HG03095 (cell line): Measurements from ENCODE around the gene TMEM212.

Source experiments
- ATAC-seq: cut with Tn5 transposase; IDR thresholded peaks from one replicate; pipeline ENCODE4 v1.9.1; 2021; ENCODE audit warnings: moderate library complexity; ENCODE audit not compliant: unreplicated experiment

Gene TMEM212

GRCh38 chr3:171842864-171843518 is at the start of gene TMEM212:
Gene TMEM212, plus strand, starts transcription at chr3:171843349. Its CDS starts 35 bp downstream, at chr3:171843384.
- no peak for ATAC-seq

GRCh38 chr3:171796625-171797264 is 46.4 kb upstream of the TMEM212 start:
- no peak for ATAC-seq

- ATAC-seq = peak; percentile 69
These were observed 45.9 kb upstream of the TMEM212 start for GRCh38 chr3:171797265-171797679.

DNA sequence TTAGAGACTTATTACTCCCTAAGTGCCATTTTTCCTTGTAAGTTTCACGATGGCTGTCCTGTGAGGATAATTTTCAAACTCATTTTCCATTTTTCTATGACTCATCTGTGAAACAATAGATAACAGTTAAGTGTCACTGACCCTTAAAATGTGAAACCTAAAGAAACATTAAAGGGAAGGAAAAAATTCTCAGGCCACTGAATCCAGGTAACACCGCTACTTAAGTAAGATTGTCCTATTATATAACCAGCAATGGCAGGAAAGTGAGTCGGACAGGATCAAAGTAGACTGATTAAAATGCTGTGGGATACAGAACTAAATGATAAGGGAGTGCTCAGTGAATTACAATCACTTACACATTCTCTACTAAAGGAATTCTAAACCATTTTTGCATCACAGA is 45.3 kb upstream of the TMEM212 start:
- no peak for ATAC-seq

- ATAC-seq = no peak
These were observed 43.6 kb upstream of the TMEM212 start for GRCh38 chr3:171799501-171799900.

DNA sequence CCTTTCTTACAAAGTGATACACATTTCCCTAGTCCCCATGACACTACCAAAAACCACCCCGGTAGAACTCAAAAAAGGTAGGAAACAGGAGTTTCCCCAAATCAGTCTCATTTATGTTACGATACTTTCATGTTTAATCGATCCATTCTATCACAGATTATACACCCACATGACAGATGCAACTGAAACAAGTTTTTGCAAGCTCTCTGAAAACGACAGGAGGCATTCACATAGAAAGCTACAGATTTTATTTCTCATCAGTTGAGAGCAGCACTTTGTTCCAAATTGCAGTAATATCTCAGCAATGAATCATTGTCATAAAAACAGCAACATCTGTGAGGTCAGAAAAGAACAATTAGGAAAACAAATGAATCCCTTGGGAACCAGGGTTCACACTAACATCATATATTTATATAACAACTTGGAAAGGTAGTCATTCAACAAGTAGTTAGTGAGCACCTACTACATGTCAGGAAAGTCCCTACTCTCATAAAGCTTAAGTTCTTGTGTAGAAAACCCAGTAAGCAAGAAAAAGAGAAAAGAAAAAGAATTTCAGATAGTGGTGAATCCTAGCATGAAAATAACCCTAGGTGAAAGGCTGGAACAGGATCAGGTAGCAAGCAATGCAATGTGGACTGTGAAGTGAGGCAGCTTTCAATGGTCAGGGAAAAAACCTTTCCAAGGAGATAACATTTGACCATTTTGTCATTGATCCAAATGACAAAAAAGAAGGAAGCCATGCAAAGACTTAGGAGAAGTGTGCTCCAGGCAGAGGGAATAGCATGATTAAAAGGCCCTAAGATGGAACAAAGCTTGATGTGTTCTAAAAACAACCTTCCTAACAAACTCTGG is 41.2 kb upstream of the TMEM212 start:
- no peak for ATAC-seq

DNA sequence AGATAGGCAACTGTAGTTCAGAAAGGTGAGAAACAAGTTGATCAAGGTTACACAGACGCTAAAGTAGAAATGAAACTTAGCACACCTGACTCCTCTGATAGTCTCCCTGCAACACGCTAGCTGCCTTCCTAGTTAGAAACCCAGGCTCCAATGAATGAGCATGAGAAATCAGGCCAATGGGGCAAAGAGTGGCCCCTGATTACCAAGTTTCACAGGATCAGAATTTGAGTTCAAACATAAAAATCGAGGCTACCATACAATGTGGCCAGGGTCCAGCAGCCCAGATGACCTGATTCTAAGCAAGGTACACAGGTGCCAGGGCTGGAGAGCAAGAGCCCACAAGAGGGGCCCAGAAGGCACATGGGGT is 40.6 kb upstream of the TMEM212 start:
- no peak for ATAC-seq

DNA sequence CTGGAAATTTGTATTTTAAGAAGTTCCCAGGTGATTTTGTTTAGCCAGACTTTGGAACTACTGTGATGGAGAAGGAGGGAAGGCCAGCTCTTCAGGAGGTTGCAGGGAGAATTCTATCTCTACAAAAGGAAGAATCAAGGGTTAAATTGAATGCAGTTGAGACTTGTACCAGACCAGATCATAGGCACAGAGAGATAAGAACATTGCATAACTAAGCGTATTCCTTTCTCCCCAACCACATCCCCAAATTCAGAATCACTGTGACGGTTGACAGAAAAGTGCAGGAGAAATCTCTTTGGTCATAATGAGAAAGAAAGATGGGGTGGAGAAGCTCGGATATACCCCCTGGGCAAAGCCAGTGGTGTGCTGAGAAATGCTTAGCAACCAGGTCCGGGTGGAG is 40.1 kb upstream of the TMEM212 start:
- ATAC-seq = no peak

- no peak for ATAC-seq
These were observed 38.3 kb upstream of the TMEM212 start for GRCh38 chr3:171804618-171805389.

GRCh38 chr3:171805687-171806086 is 37.5 kb upstream of the TMEM212 start:
- ATAC-seq = no peak

- no peak for ATAC-seq
These were observed 36.7 kb upstream of the TMEM212 start for GRCh38 chr3:171806200-171807128.

DNA sequence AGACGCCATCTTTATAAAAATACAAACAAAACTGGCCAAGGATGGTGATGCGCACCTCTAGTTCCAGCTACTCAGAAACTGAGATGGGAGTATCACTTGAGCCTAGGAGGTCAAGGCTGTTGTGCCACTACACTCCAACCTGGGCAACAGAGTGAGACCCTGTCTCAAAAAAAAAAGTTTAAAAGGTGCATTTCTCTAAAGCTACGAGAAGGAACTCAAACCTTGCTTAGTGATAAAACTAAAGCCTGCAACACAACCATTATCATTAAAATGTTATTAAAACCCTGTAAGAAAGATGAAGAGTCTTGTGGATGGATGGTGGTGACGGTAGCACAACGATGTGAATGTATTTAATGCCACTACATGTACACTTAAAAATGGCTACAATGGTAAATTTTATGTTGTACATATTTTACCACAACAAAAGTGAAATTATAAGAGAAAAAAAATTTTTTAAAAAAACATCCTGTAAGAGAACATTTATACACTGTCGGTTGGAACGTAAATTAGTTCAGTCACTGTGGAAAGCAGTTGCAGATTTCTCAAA is 35.9 kb upstream of the TMEM212 start:
- ATAC-seq = no peak

DNA sequence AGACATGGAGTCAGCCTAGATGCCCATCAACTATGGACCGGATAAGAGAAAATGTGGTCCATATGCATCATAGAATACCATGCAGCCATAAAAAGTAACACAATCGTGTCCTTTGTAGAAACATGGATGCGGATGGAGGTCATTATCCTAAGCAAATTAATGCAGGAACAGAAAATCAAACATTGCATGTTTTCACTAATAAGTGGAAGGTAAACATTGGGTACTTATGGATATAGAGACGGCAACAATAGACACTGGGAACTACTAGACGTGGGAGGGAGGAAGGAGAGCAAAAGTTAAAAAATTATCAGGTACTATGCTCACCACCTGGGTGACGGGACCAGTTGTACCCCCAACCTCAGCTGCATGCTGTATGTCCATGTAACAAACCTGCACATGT is 35.3 kb upstream of the TMEM212 start:
- no peak for ATAC-seq

DNA sequence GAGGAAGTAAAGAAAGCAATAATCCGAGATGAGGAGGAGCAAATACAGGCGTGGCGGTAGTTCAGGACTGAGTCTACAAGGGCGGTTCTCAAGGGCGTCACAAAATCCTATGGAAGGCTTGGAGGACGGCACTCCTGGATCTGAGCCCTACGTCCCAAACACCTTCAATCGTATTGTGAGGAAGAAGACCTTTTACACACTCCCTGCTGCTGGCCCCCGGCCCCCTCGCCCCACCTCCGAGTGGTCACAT is 33.6 kb upstream of the TMEM212 start:
- ATAC-seq = peak; percentile 31

DNA sequence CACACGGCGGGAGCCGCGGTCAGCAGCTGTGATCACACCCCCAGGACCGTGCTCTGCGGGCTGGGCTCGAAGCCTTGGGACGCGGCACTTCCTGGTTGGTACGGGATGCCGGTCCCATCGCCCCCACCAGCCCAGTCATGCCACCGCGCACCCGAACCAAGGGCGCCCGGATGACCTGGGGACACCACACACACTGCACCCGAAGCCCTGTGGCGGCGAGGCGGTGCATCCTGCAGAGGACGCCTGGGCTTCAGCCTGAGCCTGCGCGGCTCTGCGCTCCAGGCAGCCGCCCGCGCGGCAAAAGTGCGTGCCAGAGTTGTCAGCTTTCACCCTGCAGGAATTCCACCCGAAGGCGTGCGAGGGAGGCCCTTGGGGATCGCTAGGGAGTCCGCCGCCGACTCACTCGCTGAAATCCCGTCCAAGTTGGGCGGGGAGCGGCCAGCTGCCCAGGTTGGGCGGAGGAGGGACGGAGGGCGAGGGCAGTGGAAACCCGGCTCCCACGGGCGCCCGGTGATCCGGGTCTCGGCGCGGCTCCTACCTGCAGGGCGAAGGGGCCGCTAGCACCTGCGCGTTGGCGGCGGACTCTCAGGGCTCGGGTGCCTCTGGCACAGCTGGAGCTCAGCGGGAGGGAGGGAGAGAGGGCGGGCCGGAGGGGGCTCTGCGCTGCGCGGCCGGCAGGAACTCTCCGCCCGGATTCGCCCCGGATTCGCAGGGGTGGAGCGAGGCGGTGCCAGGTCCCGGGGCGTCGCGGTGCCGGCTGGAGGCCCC is 33.1 kb upstream of the TMEM212 start, which contains the start of gene PLD1:
Gene PLD1 (minus strand): TSS at position 623 of the 768 bp plus-strand sequence. CDS start 72,432 bp downstream, outside the sequence.
- peak; percentile 48 for ATAC-seq

DNA sequence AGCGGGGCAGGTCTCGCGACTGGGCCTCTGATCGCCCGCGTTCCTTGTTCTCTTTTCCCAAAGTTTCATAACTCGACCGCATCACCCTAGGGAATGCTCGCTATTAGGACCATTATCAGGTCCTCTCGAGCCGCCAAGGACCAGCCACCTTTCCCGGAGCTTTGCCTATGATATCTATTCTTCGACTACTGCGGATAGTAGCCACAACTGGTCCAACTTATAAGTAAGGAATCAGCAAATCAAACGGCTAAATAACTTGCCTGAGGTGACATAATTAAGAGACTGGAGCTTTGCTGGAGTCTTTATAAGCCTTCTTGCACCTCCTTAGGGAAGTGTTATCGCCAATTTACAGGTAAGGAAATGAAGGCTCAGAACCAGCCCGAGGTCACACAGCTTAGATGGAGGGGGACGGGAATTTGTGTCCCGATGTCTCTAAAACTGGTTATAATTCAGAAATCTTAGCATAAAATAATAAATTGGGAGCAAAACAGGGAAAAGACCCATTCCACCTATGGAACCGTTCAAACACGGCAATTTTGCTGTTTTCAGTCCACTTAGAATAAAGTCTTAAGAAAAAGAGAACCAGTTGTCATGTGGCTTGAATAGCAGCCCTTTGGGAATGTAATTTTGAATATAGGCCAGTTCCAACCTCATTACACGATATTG is 32.4 kb upstream of the TMEM212 start:
- ATAC-seq = no peak

DNA sequence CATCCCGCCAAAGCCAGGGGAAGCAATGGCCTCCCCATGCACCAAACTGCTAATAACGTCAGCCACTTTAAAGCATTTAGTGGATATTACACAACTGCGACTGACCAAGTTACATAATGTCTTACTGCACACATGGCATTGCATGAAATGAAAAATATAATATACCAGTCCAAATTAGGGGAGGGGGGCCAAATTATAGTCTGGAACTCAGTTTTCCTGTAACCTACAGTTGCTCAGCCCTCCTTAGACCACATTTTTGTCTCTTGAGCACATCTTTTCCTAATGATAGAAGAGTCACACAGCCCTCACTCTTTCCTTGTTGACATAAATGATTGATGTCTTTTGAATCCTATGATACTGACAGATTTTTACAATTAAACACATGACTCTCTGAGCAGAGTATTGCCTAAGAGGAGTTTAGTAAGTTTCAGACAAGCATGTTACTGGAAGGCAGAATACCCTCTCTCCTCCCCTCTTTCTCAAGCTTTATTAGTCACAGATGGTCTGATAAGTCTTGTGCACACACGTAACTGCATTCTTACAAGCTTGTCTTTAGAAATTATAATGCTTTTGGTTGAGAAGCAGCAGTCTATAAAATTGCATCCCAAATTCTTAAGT is 31.7 kb upstream of the TMEM212 start:
- no peak for ATAC-seq

- no peak for ATAC-seq
These were observed 31.2 kb upstream of the TMEM212 start for GRCh38 chr3:171811913-171812335.
